Cardiac fibroblast (primary cell): ENCODE results near the gene DLGAP4.
A peak's percentile ranks its signal among the peaks of the same experiment; 100 is the strongest.

ENCODE experiments used
- DNase-seq, 2 donors: peaks; one replicate each; pipeline versions ENCODE4 v3.0.0 to v3.0.0-alpha.2; 2010; ENCODE audit warnings: low read depth in 2 of 2
- H3K4me3 ChIP-seq, 2 donors: replicated peaks in 1 of 2; 1 replicate in 1 of 2; 2 replicates in 1 of 2; pipeline ENCODE4 v1.5.1; 2011; ENCODE audit warnings: low read depth in 2 of 2, low read length in 2 of 2, mild to moderate bottlenecking in 2 of 2, moderate library complexity in 1 of 2
- CTCF ChIP-seq: IDR thresholded peaks from one replicate; pipeline ENCODE4 v1.5.1; 2011; ENCODE audit warnings: low read depth, mild to moderate bottlenecking, low read length, inconsistent platforms

The DLGAP4 gene

GRCh38 chr20:36431604-36432003 lies 125.5 kb downstream of the DLGAP4 start:
- no peak for DNase-seq
- TF ChIP-seq CTCF = no peak
- no peak overlapping the region for H3K4me3 ChIP-seq

GRCh38 chr20:36432096-36432495 lies 126.0 kb downstream of the DLGAP4 start:
- no peak for TF ChIP-seq CTCF
- no peak overlapping the region for H3K4me3 ChIP-seq
- DNase-seq = no peak

- H3K4me3 ChIP-seq = no peak overlapping the region
- no peak for DNase-seq
- TF ChIP-seq CTCF = no peak
Observed at GRCh38 chr20:36434383-36434782, 128.2 kb downstream of the DLGAP4 start.

GRCh38 chr20:36435124-36435523 lies 129.0 kb downstream of the DLGAP4 start:
- no peak for TF ChIP-seq CTCF
- no peak for DNase-seq
- no peak overlapping the region for H3K4me3 ChIP-seq

- DNase-seq = peak; percentile 58 to 61
- H3K4me3 ChIP-seq = peak overlapping the region; percentile 26 to 38
Observed at GRCh38 chr20:36435592-36436541, 129.7 kb downstream of the DLGAP4 start.

GRCh38 chr20:36439040-36439730 lies 133.0 kb downstream of the DLGAP4 start:
- H3K4me3 ChIP-seq = no peak overlapping the region
- peak; percentile 67 to 71 for DNase-seq
- TF ChIP-seq CTCF = peak; percentile 87

More at GRCh38 chr20:36435592-36436541, 129.7 kb downstream of the DLGAP4 start:
- TF ChIP-seq CTCF = no peak
